ENCODE measurements around the gene UBE2F. TPM values are rescaled to one million over a fixed set of nuclear protein-coding genes. Genes with fewer than 3 reads are reported as not detected.
"Not testable (repeated sequence)": the region's sequence is repeated elsewhere in the genome, so short reads cannot be mapped to it uniquely, and the experiment has no call there.

UBE2F gene
- total and polyA plus RNA-seq, 10 donors, result 32.1 to 73.9 (median 47.5) TPM

- Histone ChIP-seq H3K4me1 (peaks cover 0 to 33% (median 17%) of the 10 kb centered on the region in 6 donors), H3K4me3 (no peak overlapping the region)
- TF ChIP-seq POLR2A (IDR thresholded peaks at IDR 0.05) (no peak), POLR2AphosphoS5 (IDR thresholded peaks at IDR 0.05) (no peak)
These were observed 98.4 kb downstream of the UBE2F start for GRCh38 chr2:238065071-238065846.

GRCh38 chr2:238066218-238066617, 99.4 kb downstream of the UBE2F start:
- H3K27me3 ChIP-seq (replicated peaks in 1 of 7), result no peaks in the 10 kb centered on the region
- TF ChIP-seq POLR2A (IDR thresholded peaks at IDR 0.05), result no peak
- no peak overlapping the region for H3K27ac ChIP-seq
- no peak overlapping the region for H3K4me3 ChIP-seq
- H3K4me1 ChIP-seq, result peaks cover 0 to 31% (median 16%) of the 10 kb centered on the region in 6 donors
- intact Hi-C loops (cut with DNase I; ENCODE audit: low total_unique reads), result no loop called here
- no peaks in the 10 kb centered on the region for H3K9me3 ChIP-seq
- H3K36me3 ChIP-seq, result peaks cover 0 to 73% (median 40%) of the 10 kb centered on the region in 6 donors
- WGBS, 5 donors, result 86 to 94% (median 86%) methylated on average over 9 of the region's 9 CpGs
- no peak for DNase-seq

More at GRCh38 chr2:238065071-238065846, 98.4 kb downstream of the UBE2F start:
- intact Hi-C loops (cut with DNase I; ENCODE audit: low total_unique reads), result no loop called here
- no peak overlapping the region for H3K27ac ChIP-seq
- 86 to 90% (median 86%) methylated on average over 18 of the region's 18 CpGs for WGBS, 5 donors
- no peak for DNase-seq
- no peaks in the 10 kb centered on the region for H3K27me3 ChIP-seq (replicated peaks in 1 of 7)
- no peaks in the 10 kb centered on the region for H3K9me3 ChIP-seq
- H3K36me3 ChIP-seq, result peaks cover 0 to 63% (median 35%) of the 10 kb centered on the region in 6 donors

DNA sequence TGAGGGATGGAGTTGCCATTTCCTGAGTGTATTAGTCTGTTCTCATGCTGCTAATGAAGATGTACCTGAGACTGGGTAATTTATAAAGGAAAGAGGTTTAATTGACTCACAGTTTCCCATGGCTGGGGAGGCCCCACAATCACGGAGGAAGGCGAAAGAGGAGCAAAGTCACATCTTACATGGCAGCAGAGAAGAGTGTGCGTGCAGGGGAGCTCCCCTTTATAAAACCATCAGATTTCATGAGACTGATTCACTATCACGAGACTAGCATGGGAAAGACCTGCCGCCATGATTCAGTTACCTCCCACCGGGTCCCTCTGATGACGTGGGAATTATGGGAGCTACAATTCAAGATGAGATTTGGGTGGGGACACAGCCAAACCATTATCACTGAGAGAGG, 99.9 kb downstream of the UBE2F start:
- H3K4me3 ChIP-seq; H3K9me3 ChIP-seq; H3K27ac ChIP-seq; intact Hi-C loops (cut with DNase I; ENCODE audit: low total_unique reads); DNase-seq; H3K27me3 ChIP-seq (replicated peaks in 1 of 7): not testable (repeated sequence)
- Histone ChIP-seq H3K4me1 (peaks cover 0 to 26% (median 12%) of the 10 kb centered on the region in 6 donors), H3K36me3 (peaks cover 0 to 78% (median 44%) of the 10 kb centered on the region in 6 donors)
- 92 to 96% (median 93%) methylated on average over 7 of the region's 7 CpGs for WGBS, 5 donors

DNA sequence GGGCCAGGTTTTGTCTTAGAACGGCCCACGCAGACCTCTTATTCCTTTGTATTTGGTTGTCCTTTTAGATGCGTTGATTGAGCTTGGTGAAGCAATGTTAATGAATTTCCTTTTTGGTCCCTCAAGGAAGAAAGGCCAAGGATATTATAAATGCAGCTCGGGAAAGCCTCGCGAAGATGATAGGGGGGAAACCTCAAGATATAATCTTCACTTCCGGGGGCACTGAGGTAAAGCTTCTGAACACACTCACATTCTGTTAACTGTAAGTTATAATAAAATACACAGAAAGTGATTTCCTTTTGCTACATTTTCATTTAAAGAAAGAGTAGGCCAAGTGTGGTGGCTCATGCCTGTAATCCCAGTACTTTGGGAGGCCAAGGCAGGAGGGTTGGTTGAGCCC, 101.1 kb downstream of the UBE2F start:
- Histone ChIP-seq H3K36me3 (peaks cover 0 to 90% (median 46%) of the 10 kb centered on the region in 6 donors), H3K9me3 (peaks cover 0 to 10% (median under 1%) of the 10 kb centered on the region in 8 donors), H3K4me3 (no peak overlapping the region), H3K27ac (no peak overlapping the region), H3K4me1 (peaks cover 0 to 14% (median 4%) of the 10 kb centered on the region in 6 donors), H3K27me3 (replicated peaks in 1 of 7) (no peaks in the 10 kb centered on the region)
- TF ChIP-seq POLR2A (IDR thresholded peaks at IDR 0.05), result no peak
- no peak for TF ChIP-seq CTCF (IDR thresholded peaks at IDR 0.05 in 8 of 11, conservative IDR thresholded peaks at IDR 0.05 in 3 of 11)
- no peak for TF ChIP-seq POLR2AphosphoS5 (IDR thresholded peaks at IDR 0.05)
- intact Hi-C loops (cut with DNase I; ENCODE audit: low total_unique reads), result no loop called here
- 76 to 89% (median 83%) methylated on average over 7 of the region's 7 CpGs for WGBS, 5 donors
- DNase-seq, result no peak

- peak overlapping the region in 1 of 8 donors; percentile 56 for H3K27ac ChIP-seq
- H3K4me1 ChIP-seq, result peaks cover 0 to 13% (median 4%) of the 10 kb centered on the region in 6 donors
- peaks cover 0 to 100% (median 46%) of the 10 kb centered on the region in 6 donors for H3K36me3 ChIP-seq
- H3K27me3 ChIP-seq (replicated peaks in 1 of 7), result no peaks in the 10 kb centered on the region
- intact Hi-C loops (cut with DNase I; ENCODE audit: low total_unique reads), result no loop called here
- DNase-seq, result no peak
- no peak for TF ChIP-seq POLR2A (IDR thresholded peaks at IDR 0.05)
- TF ChIP-seq CTCF (IDR thresholded peaks at IDR 0.05 in 8 of 11, conservative IDR thresholded peaks at IDR 0.05 in 3 of 11), result no peak
- no peak for TF ChIP-seq POLR2AphosphoS5 (IDR thresholded peaks at IDR 0.05)
- peaks cover 0 to 16% (median 2%) of the 10 kb centered on the region in 8 donors for H3K9me3 ChIP-seq
- 72 to 87% (median 79%) methylated on average over 4 to 10 of the region's 10 CpGs for WGBS, 5 donors
- H3K4me3 ChIP-seq, result no peak overlapping the region
These were observed 102.4 kb downstream of the UBE2F start for GRCh38 chr2:238069021-238069709.
